NCI-H2171 (cell line): ENCODE results near the gene RLBP1.

Source experiments
- DNase-seq: peaks from one replicate; lab custom pipeline; 2025; lab: John Stamatoyannopoulos, UW

RLBP1 gene

DNA sequence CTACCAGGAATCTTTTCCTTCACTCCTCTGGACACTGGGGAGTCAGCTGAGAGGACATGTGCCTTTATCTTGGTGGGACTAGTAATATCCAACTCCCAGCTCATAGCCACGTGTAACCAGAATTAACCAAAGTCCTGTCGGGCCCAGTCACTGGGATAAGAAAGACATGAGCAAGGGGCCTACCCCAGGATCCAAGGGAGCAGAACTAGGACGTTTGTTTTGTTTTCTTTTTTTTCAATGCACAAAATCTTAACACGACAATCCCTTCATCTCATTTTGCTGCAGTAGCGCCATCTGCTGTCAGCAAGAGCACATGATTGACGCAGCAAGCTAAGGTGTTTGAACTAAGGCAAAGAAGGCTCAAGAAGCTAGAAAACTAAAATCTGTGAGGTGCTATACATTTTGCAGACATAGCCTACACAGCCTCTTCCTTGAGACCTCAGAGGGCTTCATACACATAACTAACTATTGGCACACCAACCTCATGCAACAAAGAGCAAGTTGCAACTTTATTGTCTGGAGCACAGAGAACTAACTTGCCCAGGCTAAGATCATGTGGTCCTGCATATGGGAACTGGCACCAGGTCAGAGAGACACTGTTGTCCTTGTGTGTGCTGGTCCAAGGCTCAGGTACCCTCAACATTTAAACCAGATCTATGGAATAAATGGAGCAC, 43.6 kb downstream of the RLBP1 start:
- DNase-seq, result peak; percentile 54

DNA sequence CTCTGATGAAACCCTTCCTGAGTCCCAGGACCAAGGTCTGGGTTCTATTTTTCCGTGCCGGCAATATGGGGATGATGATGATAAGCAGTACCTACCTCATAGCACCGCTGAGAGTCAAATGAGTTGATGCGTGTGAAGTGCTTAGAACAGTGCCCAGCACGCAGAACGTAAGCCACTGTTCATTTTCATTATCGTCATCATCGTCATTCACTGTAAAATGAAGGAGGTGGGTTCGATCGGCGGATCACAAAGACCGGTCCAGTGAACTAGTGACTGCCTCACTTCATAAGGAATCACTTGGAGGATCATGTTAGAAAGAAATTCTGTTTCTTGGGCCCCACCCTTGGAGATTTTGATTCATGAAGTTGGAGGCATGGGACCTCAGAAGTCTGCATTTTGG, 44.3 kb downstream of the RLBP1 start:
- DNase-seq, result no peak

DNA sequence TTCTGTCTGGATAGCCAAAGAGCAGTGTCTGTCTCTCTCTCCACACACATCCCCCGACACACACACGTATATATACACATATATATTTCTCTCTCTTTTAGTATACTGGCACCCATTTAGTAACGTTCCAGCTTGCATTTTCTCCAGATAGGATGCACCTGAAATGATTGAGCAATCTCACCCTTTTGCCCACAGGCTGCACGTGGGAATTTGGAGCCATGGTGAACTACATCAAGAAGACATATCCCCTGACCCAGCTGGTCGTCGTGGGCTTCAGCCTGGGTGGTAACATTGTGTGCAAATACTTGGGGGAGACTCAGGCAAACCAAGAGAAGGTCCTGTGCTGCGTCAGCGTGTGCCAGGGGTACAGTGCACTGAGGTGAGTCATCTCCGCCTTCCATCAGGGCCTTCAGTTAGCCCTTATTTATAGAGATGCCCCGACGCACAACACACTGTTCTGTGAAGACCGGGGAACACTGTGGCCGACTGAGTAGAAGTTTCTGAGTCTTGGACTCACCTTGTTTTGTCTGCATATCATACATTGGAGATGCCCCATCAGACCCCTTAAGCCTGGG, 45.7 kb downstream of the RLBP1 start:
- DNase-seq, result no peak

DNA sequence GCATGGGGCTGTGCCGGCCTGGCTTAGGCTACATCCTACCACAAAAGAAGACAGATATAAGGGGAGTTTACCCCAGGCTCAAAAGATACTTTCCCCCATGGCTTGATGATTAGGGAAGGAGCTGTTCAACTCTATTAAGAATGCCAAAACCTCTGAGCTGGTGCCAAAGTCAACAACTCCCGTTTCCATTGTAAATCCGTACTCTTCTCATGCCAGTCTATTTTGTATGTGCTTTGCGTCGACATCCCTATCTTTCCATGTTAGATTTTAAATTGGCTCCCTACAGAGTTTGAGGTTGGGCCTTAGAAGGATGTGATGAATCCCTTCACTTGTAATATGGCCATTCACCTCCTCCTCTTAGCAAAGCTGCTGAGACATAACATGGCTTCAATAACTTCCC, 46.9 kb downstream of the RLBP1 start:
- no peak for DNase-seq

DNA sequence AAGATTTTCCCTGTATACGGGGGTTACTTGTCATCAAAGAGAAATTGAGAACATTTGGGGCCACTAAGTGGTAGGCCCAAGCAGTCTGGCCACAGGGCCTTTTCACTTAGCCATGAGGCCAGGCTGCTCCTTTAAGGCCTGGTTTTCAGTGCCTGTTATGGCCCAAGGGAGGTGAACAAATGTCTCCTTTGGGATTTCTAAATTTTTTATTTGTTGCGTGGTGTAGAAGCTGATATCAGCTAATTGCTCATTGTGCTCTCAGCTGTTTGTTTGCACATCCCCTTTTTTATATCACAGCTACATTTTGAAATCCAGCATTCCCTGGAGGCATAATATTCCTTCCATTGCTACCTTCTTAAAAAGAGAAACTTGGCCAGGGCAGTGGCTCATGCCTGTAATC, 48.5 kb downstream of the RLBP1 start:
- DNase-seq, result no peak

DNA sequence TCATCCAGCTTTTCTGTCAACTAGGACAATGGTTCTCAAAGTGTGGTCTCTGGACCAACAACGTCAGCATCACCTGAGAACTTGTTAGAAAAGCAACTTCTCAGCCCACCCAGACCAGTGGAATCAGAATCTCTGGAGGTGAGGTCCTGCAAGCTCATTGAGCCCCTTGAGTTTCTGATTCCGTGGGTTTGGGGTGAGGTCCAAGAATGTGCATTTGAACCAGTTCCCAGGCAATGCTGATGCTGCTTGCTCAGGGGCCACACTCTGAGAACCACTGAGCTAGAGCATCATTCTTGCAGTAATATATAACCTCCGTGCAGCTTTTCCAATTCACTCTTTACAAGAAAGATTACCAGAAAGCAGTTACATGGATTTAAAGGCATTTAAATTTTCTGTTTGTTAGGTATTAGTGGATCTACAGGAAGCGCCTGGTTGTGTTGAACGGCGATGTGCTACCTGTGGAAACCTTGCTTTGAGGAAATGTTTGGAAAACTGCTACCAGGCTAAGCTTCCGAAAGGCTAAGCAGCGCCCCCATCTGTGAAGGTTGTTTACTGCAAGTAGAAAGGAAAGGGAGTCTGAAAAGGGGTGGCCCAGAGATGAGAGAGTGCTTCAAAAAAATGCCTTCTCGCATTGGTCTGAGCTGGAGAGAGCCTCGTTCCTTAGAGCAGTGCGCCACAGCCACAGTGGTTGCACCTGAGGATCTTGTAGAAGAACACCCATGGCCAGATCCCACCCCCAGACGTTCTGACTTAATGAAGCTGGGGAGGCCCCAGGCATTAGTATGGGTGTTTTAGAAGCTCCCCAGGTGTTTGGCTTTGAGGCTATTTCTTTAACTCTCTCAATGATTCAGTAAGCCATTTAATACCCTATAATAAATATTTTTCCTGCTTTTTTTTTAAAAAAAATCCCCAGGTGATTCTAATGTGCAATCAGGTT, 50.0 kb downstream of the RLBP1 start:
- DNase-seq, result no peak

DNA sequence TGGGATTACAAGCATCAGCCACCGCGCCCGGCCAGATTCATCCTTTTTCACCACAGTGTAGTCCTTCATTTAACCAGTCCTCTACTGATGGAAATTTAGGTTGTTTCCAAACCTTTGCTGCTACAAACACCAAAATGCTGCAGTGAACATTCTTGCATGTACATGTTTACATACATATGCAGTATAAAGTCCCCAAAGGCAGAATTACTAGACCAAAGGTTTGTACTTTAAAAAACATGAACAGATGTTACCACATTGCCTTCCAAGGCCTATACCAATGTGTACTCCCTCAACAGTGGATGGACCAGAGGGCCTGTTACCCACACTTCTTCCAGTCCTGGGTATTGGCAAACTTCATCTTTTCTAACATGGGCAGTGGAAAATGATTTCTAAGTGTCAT, 51.0 kb downstream of the RLBP1 start:
- DNase-seq, result no peak

DNA sequence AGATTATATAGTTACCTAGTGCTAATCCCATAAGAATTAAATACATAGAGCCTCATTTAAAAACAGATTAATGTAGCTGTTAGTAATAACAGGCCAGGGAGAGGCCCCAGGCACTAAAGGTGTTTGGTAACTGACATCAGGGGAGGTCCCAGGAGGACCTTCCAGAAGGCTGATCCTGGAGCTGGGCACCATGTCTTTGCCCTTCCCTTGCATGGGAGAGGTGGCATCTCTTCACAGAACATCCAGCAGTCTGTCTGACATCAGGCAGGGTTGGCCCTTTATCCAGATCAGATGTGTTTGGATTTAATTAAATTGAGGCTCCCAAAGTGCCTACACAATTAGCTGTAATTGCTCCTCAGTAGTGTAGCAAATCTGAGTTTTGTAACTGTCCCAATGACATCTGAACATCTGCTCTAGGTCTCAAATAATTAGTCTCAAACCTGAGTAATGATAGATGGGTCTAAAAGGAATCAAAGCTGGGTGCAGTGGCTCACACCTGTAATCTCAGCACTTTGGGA, 53.0 kb downstream of the RLBP1 start:
- no peak for DNase-seq

DNA sequence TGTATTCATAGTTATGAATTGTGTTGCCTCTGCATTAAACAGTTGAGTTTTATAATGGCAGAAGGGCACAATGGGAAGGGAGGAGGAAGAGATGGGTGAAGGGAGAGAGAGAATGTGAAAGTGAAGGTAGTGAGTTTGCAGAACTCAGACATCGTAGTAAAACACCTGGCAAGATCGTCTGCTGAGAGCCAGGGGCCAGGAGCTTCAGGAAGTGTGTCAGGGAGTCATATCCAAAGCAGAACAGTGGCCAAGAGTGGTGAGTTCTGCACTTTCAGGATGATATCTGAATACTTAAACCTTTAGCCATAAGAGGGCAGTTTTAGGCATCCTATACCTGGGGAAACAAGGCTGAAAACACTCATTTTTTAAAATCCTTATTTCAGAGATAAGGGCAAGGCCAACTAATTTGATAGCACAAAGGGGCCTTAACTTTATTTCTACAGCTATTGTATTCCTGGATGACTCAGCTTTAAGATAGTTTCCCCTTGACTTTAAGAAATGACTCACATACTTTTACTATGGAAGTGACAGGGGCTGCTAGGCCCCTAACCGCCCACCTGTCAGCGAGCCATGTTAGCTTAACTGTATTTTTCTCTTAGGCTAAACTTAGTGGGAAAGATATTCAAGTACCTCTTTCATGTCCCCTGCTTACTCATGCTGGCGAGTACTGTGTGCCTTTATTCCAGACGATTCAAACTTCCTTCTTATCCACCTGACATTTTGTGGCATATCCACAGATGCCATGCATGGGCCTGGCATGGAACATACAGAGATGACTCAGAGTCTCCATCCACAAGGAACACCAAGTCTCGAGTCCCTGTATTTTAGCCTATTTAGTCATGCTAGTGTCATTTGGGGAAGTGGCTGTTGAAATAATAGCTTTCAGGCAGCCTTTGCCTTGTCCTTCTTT, 53.9 kb downstream of the RLBP1 start:
- DNase-seq, result no peak

DNA sequence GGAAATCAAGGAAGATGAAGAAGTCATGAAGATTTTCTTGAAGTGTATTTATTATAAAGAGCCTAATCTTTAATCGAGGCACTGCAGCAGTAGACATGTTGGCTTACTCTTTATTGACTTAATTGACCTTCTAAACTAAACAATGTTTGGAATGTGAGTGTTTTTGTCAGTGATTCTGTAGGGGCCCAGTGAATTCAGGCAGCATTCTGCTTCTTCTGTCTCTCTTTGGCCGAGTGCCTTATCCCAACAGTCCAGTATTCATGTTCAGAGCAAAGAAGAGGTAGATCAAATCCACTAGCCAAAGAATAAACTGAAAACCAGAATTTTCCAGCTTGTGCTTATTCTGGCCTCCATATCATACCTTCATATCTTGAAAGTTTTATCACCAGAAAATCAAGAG, 55.7 kb downstream of the RLBP1 start:
- DNase-seq, result no peak

DNA sequence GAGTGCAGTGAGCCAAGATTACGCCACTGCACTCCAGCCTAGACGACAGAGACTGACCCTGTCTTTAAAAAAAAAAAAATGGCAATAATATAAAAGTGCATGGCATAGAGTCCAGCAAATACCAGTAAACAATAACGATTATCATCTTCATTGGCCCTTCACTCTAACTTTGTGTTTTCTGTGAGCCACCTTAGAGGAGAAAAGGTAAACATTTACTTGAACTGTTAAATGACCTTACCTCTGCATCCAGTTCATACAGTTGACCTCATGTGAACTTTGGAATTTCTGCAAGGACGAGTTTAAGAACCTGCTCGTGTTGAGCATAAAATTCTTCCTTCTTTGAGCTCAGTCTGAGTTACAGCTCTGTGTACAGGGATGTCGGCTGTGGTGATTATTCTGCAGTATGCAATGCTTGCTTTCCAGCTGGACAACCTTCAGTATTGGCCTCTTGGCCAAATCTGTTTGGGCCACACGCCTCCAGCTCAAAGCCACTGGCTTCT, 56.6 kb downstream of the RLBP1 start:
- DNase-seq, result no peak

DNA sequence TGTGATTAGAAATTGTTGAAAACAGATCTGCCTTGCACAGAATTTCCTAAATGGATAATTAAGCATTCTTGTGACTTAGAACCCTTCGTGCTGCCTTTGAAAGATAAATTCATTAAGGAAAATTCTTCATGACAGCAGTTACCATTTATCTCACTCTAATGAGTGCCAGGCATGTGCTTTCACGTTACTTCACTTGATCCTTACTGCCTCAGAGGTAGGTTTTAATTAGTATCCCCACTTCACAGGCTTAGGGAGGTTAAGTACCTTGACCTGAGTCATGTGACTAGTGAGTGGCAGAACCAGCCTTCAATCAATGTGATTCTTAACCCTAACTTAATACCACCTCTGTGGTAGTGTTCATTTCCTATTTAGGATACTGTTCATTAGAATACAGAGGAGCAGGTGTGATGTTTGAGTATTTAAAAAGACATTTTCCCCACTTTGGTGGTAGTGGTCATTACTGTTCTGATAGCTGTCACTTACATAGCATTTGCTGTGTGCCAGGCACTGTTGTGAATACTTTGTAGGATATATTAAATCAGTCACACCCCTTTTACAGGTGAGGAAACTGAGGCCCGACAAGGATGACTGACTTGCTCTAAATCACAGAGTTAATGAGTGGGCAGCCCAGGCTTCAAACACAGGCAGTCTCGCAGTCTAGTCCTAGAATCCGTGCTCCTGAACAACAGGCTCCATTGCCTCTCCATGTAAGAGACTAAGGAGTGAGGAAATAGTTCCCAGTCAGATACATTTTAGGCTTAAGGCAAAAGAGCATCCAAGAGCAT, 57.9 kb downstream of the RLBP1 start:
- no peak for DNase-seq

DNA sequence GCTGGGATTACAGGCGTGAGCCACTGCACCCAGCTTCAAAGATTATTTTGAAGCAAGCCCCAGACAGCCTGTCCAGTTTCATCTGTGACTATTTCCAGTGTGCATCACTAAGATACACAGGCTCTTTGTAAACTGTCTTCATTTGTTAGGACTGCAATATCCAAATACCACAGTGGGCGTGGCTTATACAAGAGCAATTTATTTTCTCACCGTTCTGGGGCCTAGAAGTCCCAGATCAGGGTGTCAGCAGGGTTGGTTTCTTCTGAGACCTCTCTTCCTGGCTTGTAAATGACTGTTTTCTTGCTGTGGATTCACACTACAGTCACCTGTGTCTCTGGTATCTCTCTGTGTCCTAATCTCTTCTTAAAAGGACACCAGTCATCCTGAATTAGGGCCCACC, 59.7 kb downstream of the RLBP1 start:
- no peak for DNase-seq
